HEK293T (cell line): ENCODE data around the gene PRAMEF9.
"Not testable (repeated sequence)": the region's sequence is repeated elsewhere in the genome, so short reads cannot be mapped to it uniquely, and the experiment has no call there.

Experiments used
- ELF4 ChIP-seq: fragments of 450-650 bp; IDR thresholded peaks from 2 replicates; pipeline ENCODE4 v1.6.1; 2017; ENCODE audit warnings: antibody characterized with exemption
- FOXA1 ChIP-seq: fragments of 450-650 bp; IDR thresholded peaks from 2 replicates; pipeline ENCODE4 v1.6.1; 2016; ENCODE audit warnings: mild to moderate bottlenecking
- FOXM1 ChIP-seq: fragments of 450-650 bp; IDR thresholded peaks from 2 replicates; pipeline ENCODE4 v1.6.1; 2017; ENCODE audit warnings: mild to moderate bottlenecking, borderline replicate concordance
- HDGF ChIP-seq: fragments of 450-650 bp; IDR thresholded peaks from 2 replicates; pipeline ENCODE4 v1.6.1; 2017; ENCODE audit warnings: antibody characterized with exemption, borderline replicate concordance
- SP1 ChIP-seq: fragments of 450-650 bp; IDR thresholded peaks from 2 replicates; pipeline ENCODE4 v1.6.1; 2017
- SUZ12 ChIP-seq: fragments of 450-650 bp; IDR thresholded peaks from 2 replicates; pipeline ENCODE4 v1.6.1; 2016; ENCODE audit warnings: mild to moderate bottlenecking
- TARDBP ChIP-seq: fragments of 450-650 bp; IDR thresholded peaks from 2 replicates; pipeline ENCODE4 v1.6.1; 2016

DNA sequence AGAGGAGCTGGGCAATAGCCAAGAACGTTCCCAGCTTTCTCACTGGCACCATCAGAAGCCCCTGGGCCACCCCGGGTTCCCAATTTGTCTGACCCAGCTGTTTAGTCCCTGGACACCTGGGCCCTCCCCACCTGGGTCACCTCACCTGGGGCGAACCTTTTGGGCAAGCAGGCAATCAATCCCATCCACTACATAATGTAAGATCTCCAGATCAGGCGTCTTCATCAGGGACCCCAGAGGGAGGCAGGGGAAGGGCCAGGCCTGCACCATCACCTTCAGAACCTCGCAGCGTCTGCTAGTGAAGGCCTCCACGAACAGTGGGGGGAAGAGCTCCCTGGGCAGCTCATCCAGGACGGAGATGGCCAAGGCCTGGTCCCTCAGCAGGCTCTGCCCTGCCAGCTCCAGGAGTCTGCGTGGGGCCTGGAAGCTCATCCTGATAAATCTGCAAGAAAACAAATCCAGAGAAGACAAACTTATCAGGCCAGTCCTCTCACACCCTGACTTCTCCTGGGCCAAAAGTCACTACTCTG is 54.1 kb downstream of the PRAMEF9 start, which contains the start of gene PRAMEF18:
- not testable (repeated sequence) for TF ChIP-seq FOXM1, TARDBP, HDGF, SP1, FOXA1, ELF4, SUZ12
